ENCODE measurements around the gene MAP7D2. TPM values are rescaled to one million over a fixed set of nuclear protein-coding genes. Genes with fewer than 3 reads are reported as not detected.
A peak's percentile ranks its signal among the peaks of the same experiment; 100 is the strongest.

Gene MAP7D2
- polyA plus RNA-seq, 3 donors = 3.8 to 5.5 (median 4.4) TPM

DNA sequence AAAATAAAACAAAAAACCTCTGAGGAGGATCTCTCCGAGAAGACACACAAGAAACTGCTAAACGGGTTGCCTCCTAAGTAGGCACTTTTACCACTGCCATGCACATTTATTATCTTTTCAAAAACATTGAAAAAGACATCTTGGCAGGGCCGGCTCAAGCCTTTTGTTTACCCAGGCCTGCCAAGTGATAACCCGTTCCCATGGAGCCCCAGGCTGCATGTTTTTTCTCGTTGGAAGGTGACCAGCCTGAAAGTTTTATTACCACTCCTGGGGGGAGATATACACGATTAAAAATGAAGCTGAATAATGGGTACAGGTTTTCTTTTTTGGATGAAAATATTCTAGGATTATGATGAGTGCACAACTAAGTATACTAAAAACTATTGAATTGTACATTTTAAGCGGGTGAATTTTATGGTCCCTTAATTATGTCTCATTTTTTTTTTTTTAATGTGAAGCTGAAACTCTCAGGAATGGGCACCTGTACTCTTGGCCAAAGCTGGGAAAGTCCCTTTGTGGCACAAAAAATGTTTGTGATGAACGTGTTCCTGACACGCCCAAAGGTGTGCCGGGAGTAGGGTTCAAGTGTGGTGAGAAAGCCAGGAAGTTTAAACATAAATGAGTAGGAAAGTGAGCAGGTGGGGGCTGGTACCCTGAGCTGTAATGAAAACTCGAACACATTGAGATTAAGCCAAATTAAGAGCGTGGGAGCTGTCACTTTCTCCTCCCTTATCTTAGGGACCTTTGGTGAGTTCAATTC, 1.5 kb upstream of the MAP7D2 start:
- DNase-seq = no peak

DNA sequence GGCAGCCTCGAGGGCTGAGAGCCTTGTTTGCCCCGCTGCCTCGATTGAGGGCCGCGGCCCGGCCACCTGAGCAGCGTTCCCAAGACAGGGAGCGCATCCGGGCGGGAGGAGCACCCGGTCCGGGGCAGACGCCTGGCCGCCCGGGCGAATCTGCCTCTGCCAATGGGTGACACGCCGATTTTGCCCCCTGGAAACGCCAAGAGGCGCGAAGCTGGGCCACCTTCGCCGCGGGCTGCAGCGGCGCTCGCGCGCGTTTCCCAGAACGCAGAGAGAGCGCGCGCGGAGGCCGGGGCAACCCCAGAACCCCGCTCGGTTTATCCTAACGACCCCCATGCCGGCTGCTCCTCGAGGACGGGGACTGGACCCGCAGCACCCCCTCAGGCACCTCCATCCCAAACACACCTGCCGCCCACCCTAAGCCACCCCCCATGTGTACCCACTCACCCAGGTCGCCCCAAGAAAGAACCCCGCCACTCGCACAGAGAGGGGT, 575 bp downstream of the MAP7D2 start:
- DNase-seq = no peak

DNA sequence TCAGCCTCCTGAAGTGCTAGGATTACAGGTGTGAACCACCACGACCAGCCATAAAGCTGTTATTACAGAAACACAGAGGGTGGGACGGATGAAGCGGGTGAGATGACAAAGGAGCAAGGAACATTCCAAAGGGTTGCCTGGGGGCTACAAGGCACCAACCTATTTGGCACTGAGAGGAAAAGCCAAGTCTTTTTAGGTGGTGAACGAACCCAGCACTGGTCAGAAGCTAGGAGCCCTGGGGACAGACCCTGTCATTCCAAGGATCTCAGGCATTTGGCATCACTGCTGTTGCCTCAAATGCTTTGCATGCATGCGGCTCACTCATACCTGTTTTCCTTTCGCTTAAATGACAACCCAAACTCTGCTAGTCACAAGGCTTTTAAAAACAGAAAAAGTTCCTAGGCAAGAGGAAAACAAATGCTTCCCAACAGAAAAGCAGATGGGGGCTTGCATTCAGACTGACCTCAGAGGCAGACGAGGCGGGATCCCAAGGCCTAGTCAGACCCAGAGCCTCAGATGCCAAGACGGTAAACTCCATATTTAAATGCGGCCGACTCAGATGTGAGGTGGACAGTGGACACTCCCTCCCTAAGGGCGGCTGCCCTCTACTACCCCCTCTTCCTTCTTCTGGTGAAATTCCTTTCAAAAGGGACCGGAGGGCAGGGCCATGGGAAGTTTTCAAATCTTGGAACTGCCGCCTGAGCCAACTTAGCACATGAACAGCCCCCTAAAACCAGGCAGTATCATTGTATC, 4.5 kb downstream of the MAP7D2 start:
- DNase-seq = no peak

DNA sequence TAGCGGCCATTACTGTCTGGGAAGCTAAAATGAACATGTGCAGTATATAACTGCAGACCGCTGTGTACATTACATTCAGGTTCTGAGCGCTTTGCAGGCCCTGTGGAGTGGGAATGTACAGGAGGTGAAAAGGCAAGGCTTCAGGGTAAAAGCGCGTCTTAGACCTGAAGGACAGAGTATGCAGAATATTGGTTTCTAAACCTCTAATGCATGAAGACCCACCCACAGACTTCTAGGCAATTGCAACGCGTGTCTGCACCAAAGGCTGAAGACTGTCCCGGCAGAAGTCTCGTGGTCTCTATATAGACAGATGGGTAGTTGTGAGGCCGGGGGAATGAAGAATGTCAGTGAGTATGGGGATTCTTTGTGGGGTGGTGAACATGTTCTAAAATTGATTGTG, 5.4 kb downstream of the MAP7D2 start:
- DNase-seq = no peak

DNA sequence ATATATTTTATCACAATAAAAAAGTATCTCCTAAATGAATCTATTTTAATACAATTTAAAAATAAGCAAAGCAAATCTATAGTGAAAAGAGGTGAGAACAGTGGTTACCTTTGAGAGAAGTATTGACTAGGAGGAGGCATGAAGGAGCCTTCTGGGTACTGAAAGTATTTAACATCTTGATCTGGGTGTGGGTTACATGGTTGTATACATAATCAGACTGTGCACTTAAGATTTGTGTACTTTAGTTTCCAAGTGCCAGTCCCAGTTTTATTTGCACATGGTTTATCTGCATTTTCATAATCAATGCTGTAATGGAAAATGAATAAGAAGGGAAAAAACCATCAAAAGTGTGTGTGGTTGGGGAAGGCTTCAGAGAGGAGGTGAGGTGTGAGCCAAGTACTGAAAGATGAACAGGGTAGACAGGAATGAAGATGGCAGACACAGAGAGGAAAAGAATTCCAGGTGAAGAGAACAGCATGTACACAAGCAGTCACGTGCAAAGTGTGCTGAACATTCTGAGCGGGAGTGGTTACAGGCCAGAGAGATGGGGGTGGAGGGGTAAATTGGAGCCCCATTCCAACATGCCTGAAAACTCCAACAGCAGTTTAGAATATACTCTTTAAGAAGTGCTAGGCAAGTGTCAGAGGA, 14.6 kb downstream of the MAP7D2 start:
- no peak for DNase-seq

DNA sequence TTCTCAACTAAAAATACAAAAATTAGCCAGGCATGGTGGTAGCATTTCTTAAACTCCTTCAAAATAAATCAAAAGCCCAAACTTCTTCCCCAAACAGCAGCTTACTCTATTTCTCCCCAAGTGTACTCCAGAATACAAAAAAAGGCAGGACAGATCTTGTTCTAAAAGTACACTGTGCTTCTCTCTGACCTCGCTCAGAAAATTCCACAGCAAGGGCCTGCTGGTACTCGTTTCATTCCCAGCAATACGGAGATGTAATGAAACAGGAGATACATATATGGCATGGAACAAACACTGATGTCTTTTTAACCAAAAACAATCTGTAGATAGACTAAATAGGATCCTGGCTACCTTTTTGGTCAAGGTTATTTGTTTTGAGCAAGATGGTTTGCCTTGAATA, 25.2 kb downstream of the MAP7D2 start:
- DNase-seq = no peak

DNA sequence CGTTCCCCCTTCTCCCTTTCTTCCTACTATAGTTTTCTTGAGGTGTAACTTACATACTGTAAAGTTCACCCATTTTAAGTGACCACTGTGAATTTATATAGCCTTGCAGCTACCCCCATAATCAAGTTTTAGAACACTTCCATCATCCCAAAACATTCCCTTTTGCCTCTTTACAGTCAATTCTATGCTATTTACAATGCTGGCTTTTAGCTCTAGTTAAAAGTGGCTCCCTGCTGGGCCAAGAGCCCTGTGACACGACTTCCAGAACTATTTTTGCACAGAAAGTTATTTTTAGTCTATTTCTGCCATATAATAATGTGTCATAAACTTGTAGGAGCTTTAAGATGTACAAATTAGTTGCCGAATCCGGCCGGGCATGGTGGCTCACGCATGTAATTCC, 26.9 kb downstream of the MAP7D2 start:
- no peak for DNase-seq

DNA sequence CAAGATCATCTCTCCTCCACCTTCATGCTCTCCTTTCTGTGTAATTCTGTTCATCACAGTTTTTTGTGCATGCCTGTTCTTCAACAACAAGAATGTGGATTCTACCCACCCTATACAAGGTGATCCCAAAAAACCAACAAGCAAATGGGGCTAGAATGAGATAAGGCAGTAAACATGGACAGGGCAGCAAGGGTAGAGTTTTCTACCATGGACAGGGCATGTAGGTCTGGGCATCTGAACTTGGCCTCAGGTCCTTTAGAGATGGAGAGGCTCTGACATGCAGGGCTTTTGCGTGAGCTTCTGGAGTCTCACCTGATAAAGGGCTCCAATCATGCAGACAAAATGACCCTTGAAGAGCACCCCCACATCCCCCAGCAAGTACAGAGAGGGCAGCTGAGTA, 36.4 kb downstream of the MAP7D2 start:
- DNase-seq = no peak

DNA sequence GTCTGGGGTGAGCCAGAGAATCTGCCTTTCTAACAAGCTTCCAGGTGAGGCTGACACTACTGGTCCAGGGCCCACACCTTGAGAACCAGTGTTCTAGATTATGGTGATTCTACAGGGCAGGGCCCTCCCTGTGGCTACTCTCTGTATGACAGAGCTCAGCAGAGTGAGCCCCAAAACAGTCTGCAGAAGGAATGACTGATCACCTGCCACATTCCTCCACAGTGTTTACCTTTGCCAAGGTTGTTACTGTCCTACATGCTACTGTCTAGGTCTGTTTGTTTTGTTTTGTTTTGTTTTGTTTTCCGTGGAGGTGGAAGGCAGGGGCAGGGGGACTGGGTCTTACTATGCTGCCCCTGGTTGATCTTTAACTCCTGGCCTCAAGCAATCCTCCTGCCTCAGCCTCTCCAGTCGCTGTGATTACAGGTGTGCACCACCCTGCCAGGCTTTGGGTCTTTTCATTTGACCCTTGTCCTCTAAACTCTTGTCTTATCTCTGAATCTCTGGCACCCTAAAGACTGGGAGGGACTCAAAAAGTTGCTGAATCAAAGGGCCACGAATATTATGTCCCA, 45.1 kb downstream of the MAP7D2 start:
- no peak for DNase-seq

DNA sequence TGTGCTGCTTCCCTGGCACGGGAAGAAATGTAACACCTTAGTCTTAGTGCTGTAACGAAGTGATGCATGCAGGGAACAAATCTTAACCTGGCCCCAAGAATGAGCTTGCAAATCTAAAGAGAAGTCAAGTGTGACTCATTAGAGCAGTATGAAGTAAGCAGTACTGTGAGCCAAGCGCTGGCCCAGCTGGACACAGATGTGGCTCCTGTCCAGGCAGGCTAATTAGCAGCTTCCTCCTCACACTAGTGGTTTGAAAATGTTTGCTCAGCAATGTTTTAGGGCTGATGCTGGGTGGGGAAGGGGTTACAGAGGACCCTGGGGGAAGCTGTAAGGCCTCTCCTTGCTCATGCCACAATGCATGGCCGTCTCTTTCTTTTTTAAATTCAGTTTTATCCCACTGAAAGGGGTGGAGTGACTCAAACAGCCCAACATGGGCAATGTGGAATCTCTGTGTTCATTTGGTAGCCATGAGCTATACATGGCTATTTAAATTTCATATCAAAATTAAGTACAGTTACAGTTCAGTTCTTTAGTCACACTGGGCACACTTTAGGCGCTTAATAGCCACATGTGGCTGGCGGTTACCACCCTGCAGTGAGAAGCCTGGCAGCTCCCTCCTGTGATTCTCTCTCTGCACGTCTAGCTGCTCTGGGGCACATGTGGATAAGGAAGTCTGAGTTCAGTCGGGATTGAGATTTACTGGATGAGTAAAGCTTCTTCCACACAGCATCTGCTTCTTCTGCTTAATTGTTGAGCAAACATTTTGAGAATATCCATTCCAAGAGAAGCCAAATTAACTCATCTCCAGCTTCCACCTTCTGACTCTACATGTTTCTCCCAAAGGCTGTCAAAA, 48.8 kb downstream of the MAP7D2 start:
- peak; percentile 56 for DNase-seq

DNA sequence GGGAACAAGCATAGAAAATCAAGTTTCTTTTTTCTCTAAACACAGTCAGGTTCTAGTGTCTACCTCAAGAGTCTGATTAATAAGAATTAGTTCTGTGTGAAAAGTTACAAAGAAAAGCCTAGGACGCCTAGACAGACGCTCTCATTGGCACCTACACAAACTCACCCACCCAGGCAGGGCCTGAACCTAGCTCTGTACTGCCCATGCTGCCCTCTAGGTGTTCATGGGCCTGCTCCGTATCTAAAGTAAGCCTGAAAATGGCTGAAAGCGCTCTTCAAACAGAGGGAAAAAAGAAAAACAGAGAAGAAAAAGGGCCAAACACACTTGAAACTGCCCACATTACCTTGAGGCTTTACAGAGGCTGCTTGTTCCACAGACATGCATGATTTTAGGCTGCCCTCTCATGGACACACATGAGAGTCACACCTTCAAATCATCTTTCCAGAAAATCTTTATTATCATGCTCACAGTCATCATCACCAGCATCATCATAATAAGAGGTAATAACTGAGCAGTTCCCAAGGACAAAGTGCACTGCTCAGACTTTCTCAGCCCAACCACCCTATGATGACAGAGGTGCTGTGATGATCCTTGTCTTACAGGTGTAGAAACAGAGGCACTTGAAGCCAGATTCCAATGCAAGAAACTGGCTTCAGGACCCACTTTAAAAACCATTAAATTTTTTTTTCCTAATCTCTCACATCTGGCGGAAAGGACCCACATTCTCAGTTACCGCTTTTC, 49.6 kb downstream of the MAP7D2 start:
- DNase-seq = peak; percentile 21

DNA sequence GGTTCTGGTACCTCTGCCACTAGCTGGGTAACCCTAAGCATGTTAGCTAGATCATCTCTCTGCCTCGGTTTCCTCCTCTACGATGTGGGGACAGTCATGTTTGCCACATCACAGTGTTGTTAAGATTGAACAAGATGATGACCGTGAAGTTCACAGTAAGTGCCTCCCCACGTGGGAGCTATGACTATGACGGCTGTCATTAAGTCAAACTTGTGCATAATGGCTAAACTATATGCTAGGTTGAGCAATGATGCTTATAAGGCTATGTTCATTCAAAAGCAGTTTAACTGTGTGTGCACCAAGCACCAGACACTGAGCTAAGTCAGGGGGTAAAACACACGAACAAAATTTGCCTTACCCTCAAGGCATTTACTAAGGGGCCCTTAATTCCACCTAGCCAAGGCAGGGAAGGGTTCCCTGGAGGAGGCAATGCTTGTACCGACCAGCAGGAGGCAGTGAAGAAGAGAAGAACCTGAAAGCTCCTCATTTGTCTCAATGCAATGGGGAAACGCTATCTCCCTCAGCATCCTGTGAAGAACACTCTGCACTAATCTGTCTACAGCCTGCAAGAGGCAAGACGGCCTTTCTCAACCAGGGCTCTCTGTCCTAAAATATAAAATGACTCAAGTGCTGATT, 52.9 kb downstream of the MAP7D2 start:
- no peak for DNase-seq

DNA sequence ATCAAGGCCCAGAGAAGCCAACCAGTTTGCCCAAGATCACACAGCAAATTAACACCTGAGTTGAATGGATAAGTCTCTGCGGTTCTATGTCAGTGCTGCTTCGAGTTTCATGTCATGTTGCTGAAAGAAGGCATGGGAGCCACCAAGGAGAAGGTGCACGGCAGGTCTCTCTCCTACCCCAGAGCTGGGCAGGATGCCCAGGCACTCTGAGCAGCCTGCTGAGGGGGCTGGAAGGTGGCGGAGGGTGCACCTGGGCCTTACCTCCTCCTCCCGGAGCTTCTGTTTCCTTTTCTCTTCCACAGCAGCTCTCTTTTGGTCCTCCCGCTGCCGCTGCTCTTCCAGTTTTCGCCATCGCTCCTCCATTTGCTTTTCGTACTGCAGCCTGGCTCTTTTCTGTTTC, 53.6 kb downstream of the MAP7D2 start:
- no peak for DNase-seq

DNA sequence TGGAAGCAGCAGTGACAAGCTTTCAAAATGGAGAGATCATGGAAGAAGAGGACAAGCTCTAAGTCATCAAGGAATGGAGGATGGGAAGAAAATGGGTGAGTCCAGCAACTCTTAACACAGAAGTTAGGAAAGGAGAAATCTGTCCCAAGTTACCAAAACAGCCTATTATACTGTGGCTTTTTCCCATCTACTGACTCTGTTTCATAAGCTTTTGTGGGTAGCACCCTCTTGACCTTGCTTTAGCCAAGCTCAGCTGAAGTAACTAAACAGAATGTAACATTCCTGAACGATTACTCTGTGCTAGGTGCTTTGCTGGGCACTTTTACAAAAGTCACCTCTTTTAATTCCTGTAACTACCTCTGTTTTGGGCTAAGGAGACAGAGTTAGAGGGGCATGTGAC, 54.9 kb downstream of the MAP7D2 start:
- DNase-seq = no peak

DNA sequence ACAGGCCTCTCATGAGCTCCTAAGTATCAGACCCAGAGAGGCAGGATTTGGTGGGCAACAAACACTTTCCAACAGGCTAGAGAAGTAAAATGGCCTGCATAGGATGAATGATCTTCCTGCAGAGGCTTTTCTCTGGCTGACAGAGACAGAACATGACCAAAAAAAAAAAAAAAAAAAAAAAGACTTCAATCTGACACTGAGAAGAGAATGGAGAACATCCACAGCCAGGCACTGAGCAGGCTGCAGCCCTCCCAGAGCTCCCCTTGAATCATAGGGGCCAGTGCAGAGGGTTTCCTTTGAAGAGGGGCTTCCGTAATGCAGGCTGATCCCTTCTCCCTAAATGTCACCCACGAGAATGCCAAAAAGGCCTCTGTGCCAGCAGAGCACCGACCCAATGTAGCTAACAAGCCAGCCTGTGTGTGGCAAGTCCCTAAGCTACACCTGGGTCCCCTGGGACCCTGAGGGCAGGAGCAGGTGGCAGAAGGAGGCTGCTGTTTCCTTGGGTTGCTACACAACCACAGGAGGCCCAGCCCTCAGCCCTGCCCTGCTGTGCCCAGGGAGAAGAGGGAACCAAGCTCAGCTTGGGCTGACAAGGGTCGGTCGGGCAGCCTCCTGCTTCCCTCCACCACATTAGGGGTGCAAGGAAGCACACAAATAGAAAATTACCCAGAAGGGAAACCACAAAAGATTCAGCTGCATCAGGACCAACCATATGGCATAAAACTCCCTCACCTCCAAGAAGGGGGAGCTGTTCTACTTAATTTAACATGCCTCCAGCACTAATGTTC, 55.6 kb downstream of the MAP7D2 start:
- DNase-seq = no peak

DNA sequence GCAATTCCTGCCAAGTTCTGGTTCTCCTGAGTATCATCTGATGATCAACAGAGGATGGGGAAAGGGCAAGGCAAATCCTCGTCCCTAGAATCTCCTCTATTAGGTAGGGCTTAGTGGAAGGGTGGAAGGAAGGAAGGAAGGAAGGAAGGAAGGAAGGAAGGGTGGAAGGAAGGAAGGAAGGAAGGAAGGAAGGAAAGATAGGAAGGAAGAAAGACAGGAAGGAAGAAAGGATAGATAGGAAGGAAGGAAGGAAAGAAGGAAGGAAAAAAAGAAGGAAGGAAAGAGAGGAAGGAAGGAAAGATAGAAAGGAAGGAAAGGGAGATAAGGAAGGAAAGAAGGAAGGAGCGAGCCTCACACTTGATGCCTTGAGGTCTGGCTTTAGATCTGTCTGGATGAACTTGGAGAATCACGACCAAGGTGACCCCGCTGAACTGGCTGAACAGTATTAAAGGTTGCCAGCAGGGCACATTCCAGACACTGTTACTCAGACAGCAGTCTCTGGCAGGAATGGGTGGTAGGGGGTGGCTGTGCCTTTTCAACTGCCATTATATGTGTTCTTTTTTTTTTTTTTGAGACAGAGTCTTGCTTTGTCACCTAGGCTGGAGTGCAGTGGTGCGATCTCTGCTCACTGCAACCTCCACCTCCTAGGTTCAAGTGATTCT, 57.1 kb downstream of the MAP7D2 start:
- DNase-seq = no peak

DNA sequence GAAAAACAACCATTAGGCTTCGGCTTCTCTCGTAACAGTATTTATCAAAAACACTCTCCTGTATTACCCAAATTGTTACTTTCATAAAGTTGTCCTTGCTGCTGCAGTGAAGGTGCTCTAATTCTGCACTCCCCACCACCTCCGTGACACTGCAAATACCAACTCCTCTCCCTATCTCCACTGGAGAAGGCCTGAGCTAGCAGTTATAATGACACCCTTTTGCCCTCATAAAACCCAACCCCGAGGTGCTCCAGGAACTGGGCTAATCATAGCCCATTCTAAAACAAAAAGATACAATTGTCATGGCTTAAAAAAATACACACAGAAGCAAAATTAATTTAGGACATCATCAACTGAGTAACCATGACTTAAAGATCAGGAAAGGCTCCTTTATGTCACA, 59.2 kb downstream of the MAP7D2 start:
- no peak for DNase-seq

DNA sequence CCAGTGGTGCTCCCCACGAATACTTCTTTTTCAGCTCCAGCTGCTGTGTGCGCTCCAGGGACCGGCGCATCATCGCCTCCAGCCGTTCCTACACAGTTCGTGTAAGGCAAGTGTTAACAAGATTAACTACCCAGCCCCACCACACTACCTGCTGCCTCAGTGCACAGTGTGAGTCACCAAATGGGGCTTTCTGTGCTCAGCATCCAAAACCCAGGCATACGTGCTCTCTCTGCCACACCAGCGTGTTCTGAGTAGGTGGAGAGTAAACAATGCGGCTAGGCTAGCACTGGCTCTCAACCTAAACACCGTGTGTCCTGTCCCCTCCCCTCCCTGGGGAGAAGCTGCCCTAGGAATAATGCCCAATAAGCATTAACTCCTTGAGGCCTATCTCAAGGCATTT, 60.0 kb downstream of the MAP7D2 start:
- DNase-seq = no peak

DNA sequence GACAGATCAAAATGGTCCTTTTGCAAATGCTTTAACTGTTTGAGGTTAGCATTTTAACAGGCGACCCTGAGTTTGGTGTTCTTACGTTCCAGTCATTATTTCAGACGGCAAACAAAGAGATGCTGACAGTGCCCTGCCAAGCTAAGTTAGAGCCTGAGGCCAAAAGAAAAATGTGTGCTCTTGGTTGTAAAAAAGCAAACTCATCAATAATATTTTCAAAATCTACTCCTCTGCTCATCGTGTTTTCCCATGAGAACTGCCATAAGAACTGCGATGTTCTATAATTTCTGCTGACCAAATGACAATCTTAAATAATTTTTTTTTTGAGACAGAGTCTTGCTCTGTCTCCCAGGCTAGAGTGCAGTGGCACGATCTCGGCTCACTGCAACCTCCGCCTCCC, 63.2 kb downstream of the MAP7D2 start:
- DNase-seq = no peak

All from renal pelvis (tissue), 4 donors.